Activated CD8-positive, alpha-beta memory T cell treated with anti-CD3 and anti-CD28 coated beads for 36 hours (primary cell): ENCODE data around the gene P2RX7. TPM values are rescaled to one million over a fixed set of nuclear protein-coding genes. Genes with fewer than 3 reads are reported as not detected.
"Not testable (repeated sequence)": the region's sequence is repeated elsewhere in the genome, so short reads cannot be mapped to it uniquely, and the experiment has no call there.

Experiments
- CTCF ChIA-PET: fragments of 350-600 bp; sonication (Branson Sonifier 250); formaldehyde crosslinking; loops from one replicate; lab custom pipeline; 2021; ENCODE audit warnings: antibody characterized with exemption; lab: Charles Lee
- POLR2A ChIA-PET: fragments of 350-600 bp; sonication (Branson Sonifier 250); formaldehyde crosslinking; loops from one replicate; lab custom pipeline; 2021; ENCODE audit warnings: antibody characterized with exemption; lab: Charles Lee
- total RNA-seq, 2 experiments: library from RNA; stranded (reverse); gene quantifications; one replicate each; pipeline ENCODE4 v1.2.3, GENCODE V29; 2021

P2RX7 gene
- total RNA-seq, 2 experiments from 2014 or later, result 3.4 to 5.0 TPM

GRCh38 chr12:121186826-121187225 lies 54.1 kb downstream of the P2RX7 start:
- ChIA-PET CTCF (no interaction called here), POLR2A (no interaction called here)

- CTCF ChIA-PET, result no interaction called here
- POLR2A ChIA-PET, result no interaction called here
Observed at GRCh38 chr12:121187501-121187900, 54.8 kb downstream of the P2RX7 start.

- ChIA-PET POLR2A (no interaction called here), CTCF (interaction anchor here (1.5 kb wide), 1 partner anchor 27 kb away, joined by 3 read pairs; no protein-coding TSS in a partner anchor)
Observed at GRCh38 chr12:121188227-121188626, 55.6 kb downstream of the P2RX7 start.

GRCh38 chr12:121189131-121189530 lies 56.5 kb downstream of the P2RX7 start:
- POLR2A ChIA-PET, result no interaction called here
- CTCF ChIA-PET, result interaction anchor here (1.5 kb wide), 1 partner anchor 26 kb away, joined by 3 read pairs; no protein-coding TSS in a partner anchor

- ChIA-PET CTCF (interaction anchor here (0.9 to 1.5 kb wide), 3 partner anchors 16 to 63 kb away, joined by 3 to 4 read pairs (median 4); no protein-coding TSS in a partner anchor), POLR2A (no interaction called here)
Observed at GRCh38 chr12:121189619-121190155, 57.0 kb downstream of the P2RX7 start.

GRCh38 chr12:121190523-121191031 lies 57.9 kb downstream of the P2RX7 start:
- POLR2A ChIA-PET, result no interaction called here
- CTCF ChIA-PET, result interaction anchor here (0.9 to 1.0 kb wide), 2 partner anchors 16 to 64 kb away, joined by 4 read pairs; no protein-coding TSS in a partner anchor

GRCh38 chr12:121191151-121191550 lies 58.5 kb downstream of the P2RX7 start:
- ChIA-PET POLR2A (no interaction called here), CTCF (no interaction called here)

- CTCF ChIA-PET, result no interaction called here
- POLR2A ChIA-PET, result no interaction called here
Observed at GRCh38 chr12:121196902-121197301, 64.2 kb downstream of the P2RX7 start.

- CTCF ChIA-PET, result no interaction called here
Observed at GRCh38 chr12:121198949-121199348, 66.3 kb downstream of the P2RX7 start.

GRCh38 chr12:121201140-121201539 lies 68.5 kb downstream of the P2RX7 start:
- CTCF ChIA-PET, POLR2A ChIA-PET: not testable (repeated sequence)

More at GRCh38 chr12:121198949-121199348, 66.3 kb downstream of the P2RX7 start:
- POLR2A ChIA-PET, result no interaction called here

- ChIA-PET CTCF (interaction anchor here (1.2 to 2.3 kb wide), 2 partner anchors 27 to 68 kb away, joined by 5 read pairs; no protein-coding TSS in a partner anchor), POLR2A (no interaction called here)
Observed at GRCh38 chr12:121202407-121203355, 70.0 kb downstream of the P2RX7 start.

GRCh38 chr12:121203482-121203881 lies 70.8 kb downstream of the P2RX7 start:
- CTCF ChIA-PET, result interaction anchor here (1.2 to 2.3 kb wide), 2 partner anchors 27 to 69 kb away, joined by 5 read pairs; no protein-coding TSS in a partner anchor
- POLR2A ChIA-PET, result no interaction called here

GRCh38 chr12:121205491-121205890 lies 72.8 kb downstream of the P2RX7 start:
- CTCF ChIA-PET, result interaction anchor here (1.5 to 2.3 kb wide), 2 partner anchors 10 to 25 kb away, joined by 4 to 5 read pairs; no protein-coding TSS in a partner anchor
- POLR2A ChIA-PET, result no interaction called here

- CTCF ChIA-PET, POLR2A ChIA-PET: not testable (repeated sequence)
Observed at GRCh38 chr12:121208571-121208970, 75.9 kb downstream of the P2RX7 start.

GRCh38 chr12:121209221-121209620 lies 76.5 kb downstream of the P2RX7 start:
- ChIA-PET CTCF (no interaction called here), POLR2A (no interaction called here)

- CTCF ChIA-PET, result interaction anchor here (0.6 kb wide), 1 partner anchor 91 kb away, joined by 4 read pairs; no protein-coding TSS in a partner anchor
- POLR2A ChIA-PET, result interaction anchor here (0.6 kb wide), 1 partner anchor 81 kb away, joined by 7 read pairs; no protein-coding TSS in a partner anchor
Observed at GRCh38 chr12:121209624-121210572, 77.2 kb downstream of the P2RX7 start, which contains the start of gene P2RX4. TSS of gene P2RX4 (plus strand) at chr12:121210129. CDS start at chr12:121210165, 36 bp downstream.

GRCh38 chr12:121212875-121213274 lies 80.2 kb downstream of the P2RX7 start:
- POLR2A ChIA-PET, result no interaction called here
- CTCF ChIA-PET, result interaction anchor here (0.6 kb wide), 1 partner anchor 643 kb away, joined by 3 read pairs; no protein-coding TSS in a partner anchor

GRCh38 chr12:121214166-121214777 lies 81.6 kb downstream of the P2RX7 start:
- ChIA-PET CTCF (interaction anchor here (2.0 to 2.8 kb wide), 2 partner anchors 16 to 82 kb away, joined by 4 to 10 read pairs; partner anchors contain the start of gene P2RX7), POLR2A (interaction anchor here (1.4 to 1.5 kb wide), 2 partner anchors 10 to 17 kb away, joined by 4 to 10 read pairs; no protein-coding TSS in a partner anchor)
